Karpas-422 (cell line): ENCODE measurements around the gene ERICH3. TPM values are rescaled to one million over a fixed set of nuclear protein-coding genes. Genes with fewer than 3 reads are reported as not detected.

Experiments used
- DNase-seq: peaks from one replicate; pipeline ENCODE4 v3.0.0-alpha.2; 2015
- H2AFZ ChIP-seq: fragments of 200-600 bp; sonication (generic); 2 replicates; pipeline ENCODE4 v1.6.1; 2014; ENCODE audit warnings: antibody characterized with exemption, low read length, mixed read lengths
- H3K27ac ChIP-seq: fragments of 200-600 bp; sonication (generic); 2 replicates; pipeline ENCODE4 v1.5.1; 2014; ENCODE audit warnings: mild to moderate bottlenecking, low read length, moderate library complexity
- H3K27me3 ChIP-seq: fragments of 200-600 bp; sonication (generic); 2 replicates; pipeline ENCODE4 v1.6.1; 2014; ENCODE audit warnings: low read length, mixed read lengths
- H3K36me3 ChIP-seq: fragments of 200-600 bp; sonication (generic); 2 replicates; pipeline ENCODE4 v1.6.1; 2014; ENCODE audit warnings: low read length, mixed read lengths; ENCODE audit not compliant: insufficient read depth
- H3K4me1 ChIP-seq: fragments of 200-600 bp; sonication (generic); 2 replicates; pipeline ENCODE4 v1.6.1; 2014; ENCODE audit warnings: mild to moderate bottlenecking, low read length, mixed read lengths
- H3K4me2 ChIP-seq: fragments of 200-600 bp; sonication (generic); 2 replicates; pipeline ENCODE4 v1.6.1; 2014; ENCODE audit warnings: low read length, low read depth, mild to moderate bottlenecking; ENCODE audit not compliant: poor library complexity, severe bottlenecking
- H3K4me3 ChIP-seq: fragments of 200-600 bp; sonication (generic); 2 replicates; pipeline ENCODE4 v1.5.1; 2014; ENCODE audit warnings: mild to moderate bottlenecking, antibody characterized with exemption, low read length, mixed read lengths
- H3K79me2 ChIP-seq: fragments of 200-600 bp; sonication (generic); 2 replicates; pipeline ENCODE4 v1.6.1; 2014; ENCODE audit warnings: mild to moderate bottlenecking, low read length, mixed read lengths
- H3K9ac ChIP-seq: fragments of 200-600 bp; sonication (generic); 2 replicates; pipeline ENCODE4 v1.6.0; 2014; ENCODE audit warnings: low read length
- H3K9me2 ChIP-seq: fragments of 200-600 bp; sonication (generic), shearing (Covaris generic); replicated peaks from 2 replicates; pipeline ENCODE4 v1.6.0; 2014; ENCODE audit warnings: mild to moderate bottlenecking, low read length, moderate library complexity; ENCODE audit not compliant: insufficient read depth
- H3K9me3 ChIP-seq: fragments of 300-700, 200-600 bp; sonication (generic); 2 replicates; pipeline ENCODE4 v1.6.1; 2014; ENCODE audit warnings: low read length, mixed read lengths
- H4K20me1 ChIP-seq: fragments of 200-600 bp; sonication (generic); 2 replicates; pipeline ENCODE4 v1.6.1; 2014; ENCODE audit warnings: mild to moderate bottlenecking, antibody characterized with exemption, low read length, low read depth; ENCODE audit not compliant: insufficient read depth
- total RNA-seq: library from RNA; depleted of rRNA; stranded (reverse); fragments of >200 nt; shearing (Covaris generic); gene quantifications from 2 replicates; pipeline ENCODE4 v1.2.3, GENCODE V29; 2014; ENCODE audit warnings: low replicate concordance

Gene ERICH3
- total RNA-seq, 1 experiment from 2014 or later, result not detected

GRCh38 chr1:74579425-74579824 lies 94.2 kb downstream of the ERICH3 start:
- H3K27ac ChIP-seq, result no peak overlapping the region
- H3K9me2 ChIP-seq, result no peaks in the 10 kb centered on the region
- no peaks in the 10 kb centered on the region for H3K4me1 ChIP-seq
- H4K20me1 ChIP-seq, result no peaks in the 10 kb centered on the region
- H3K27me3 ChIP-seq, result no peaks in the 10 kb centered on the region
- H3K4me2 ChIP-seq, result peak overlapping the region; percentile 45
- H3K4me3 ChIP-seq, result peak overlapping the region; percentile 18; the same call in 1 of the 2 replicates
- H3K9ac ChIP-seq, result no peak overlapping the region
- H3K36me3 ChIP-seq, result no peaks in the 10 kb centered on the region
- H2AFZ ChIP-seq, result peak overlapping the region; percentile 30; the same call in 1 of the 2 replicates
- no peak for DNase-seq
- H3K9me3 ChIP-seq, result no peaks in the 10 kb centered on the region
- no peaks in the 10 kb centered on the region for H3K79me2 ChIP-seq

DNA sequence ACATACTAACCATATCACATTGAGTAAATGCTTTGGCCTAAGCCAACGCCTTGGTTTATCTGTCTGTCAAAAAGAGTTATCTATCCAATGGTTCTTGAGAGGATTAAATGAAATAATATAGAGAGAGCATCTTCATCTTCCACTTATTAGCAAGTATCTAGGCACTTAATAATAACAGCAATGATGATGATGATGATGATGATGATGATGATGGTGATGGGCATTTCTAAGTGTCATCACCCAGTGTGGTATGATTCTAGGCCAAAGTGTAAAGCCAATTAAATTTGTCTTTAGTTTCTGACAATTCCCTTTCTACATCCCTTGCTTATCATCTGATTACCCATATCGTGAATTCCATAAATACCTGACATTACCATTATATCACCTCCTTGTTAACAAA lies 95.5 kb downstream of the ERICH3 start:
- DNase-seq, result no peak
- H3K9me3 ChIP-seq, result no peaks in the 10 kb centered on the region

DNA sequence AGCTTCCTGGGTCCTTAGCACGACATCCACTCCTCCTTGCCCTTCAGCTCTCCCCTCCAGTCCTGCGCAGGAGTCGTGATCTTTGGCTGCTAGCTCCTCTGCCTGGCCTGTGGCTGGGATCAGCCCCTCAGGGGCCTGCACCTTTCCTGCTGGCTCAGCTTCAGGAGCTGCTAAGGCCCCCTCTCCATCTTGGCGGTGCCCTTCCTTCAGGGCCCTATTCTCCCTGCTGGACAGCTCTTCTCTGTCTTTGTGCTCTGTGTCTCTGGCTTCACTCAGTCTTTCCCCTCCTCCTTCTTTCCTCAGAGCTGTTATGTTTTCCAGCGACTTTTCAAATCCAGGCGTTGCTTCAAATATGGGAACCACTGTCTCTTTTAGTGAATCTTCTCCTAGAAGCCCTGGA lies 101.7 kb downstream of the ERICH3 start:
- Histone ChIP-seq H3K9me3 (no peaks in the 10 kb centered on the region), H3K9me2 (no peaks in the 10 kb centered on the region), H3K4me1 (no peaks in the 10 kb centered on the region), H3K9ac (no peak overlapping the region), H3K4me2 (no peak overlapping the region), H3K27ac (no peak overlapping the region), H3K36me3 (no peaks in the 10 kb centered on the region), H3K79me2 (no peaks in the 10 kb centered on the region), H3K27me3 (no peaks in the 10 kb centered on the region), H2AFZ (no peak overlapping the region), H3K4me3 (no peak overlapping the region), H4K20me1 (no peaks in the 10 kb centered on the region)
- no peak for DNase-seq

More for the DNA sequence above, 95.5 kb downstream of the ERICH3 start:
- Histone ChIP-seq H3K36me3 (no peaks in the 10 kb centered on the region), H3K27ac (no peak overlapping the region), H3K4me1 (no peaks in the 10 kb centered on the region), H3K9ac (no peak overlapping the region), H4K20me1 (no peaks in the 10 kb centered on the region), H3K4me2 (no peak overlapping the region), H3K27me3 (no peaks in the 10 kb centered on the region), H2AFZ (no peak overlapping the region), H3K4me3 (no peak overlapping the region), H3K79me2 (no peaks in the 10 kb centered on the region), H3K9me2 (no peaks in the 10 kb centered on the region)

GRCh38 chr1:74571493-74571800 lies 102.1 kb downstream of the ERICH3 start:
- no peak overlapping the region for H3K4me3 ChIP-seq
- H3K27me3 ChIP-seq, result no peaks in the 10 kb centered on the region
- no peak overlapping the region for H3K27ac ChIP-seq
- H3K9me2 ChIP-seq, result no peaks in the 10 kb centered on the region
- H3K4me2 ChIP-seq, result no peak overlapping the region
- H3K9me3 ChIP-seq, result no peaks in the 10 kb centered on the region
- H3K79me2 ChIP-seq, result no peaks in the 10 kb centered on the region
- H2AFZ ChIP-seq, result no peak overlapping the region
- H3K9ac ChIP-seq, result no peak overlapping the region
- DNase-seq, result no peak
- H4K20me1 ChIP-seq, result no peaks in the 10 kb centered on the region
- no peaks in the 10 kb centered on the region for H3K4me1 ChIP-seq
- H3K36me3 ChIP-seq, result no peaks in the 10 kb centered on the region

- Histone ChIP-seq H3K36me3 (no peaks in the 10 kb centered on the region), H3K27ac (no peak overlapping the region), H3K9ac (no peak overlapping the region), H3K4me2 (no peak overlapping the region), H3K9me3 (no peaks in the 10 kb centered on the region), H2AFZ (no peak overlapping the region), H3K27me3 (no peaks in the 10 kb centered on the region), H3K79me2 (no peaks in the 10 kb centered on the region), H4K20me1 (no peaks in the 10 kb centered on the region), H3K4me3 (no peak overlapping the region), H3K9me2 (no peaks in the 10 kb centered on the region), H3K4me1 (no peaks in the 10 kb centered on the region)
- DNase-seq, result no peak
Observed at GRCh38 chr1:74570797-74571492, 102.6 kb downstream of the ERICH3 start.

DNA sequence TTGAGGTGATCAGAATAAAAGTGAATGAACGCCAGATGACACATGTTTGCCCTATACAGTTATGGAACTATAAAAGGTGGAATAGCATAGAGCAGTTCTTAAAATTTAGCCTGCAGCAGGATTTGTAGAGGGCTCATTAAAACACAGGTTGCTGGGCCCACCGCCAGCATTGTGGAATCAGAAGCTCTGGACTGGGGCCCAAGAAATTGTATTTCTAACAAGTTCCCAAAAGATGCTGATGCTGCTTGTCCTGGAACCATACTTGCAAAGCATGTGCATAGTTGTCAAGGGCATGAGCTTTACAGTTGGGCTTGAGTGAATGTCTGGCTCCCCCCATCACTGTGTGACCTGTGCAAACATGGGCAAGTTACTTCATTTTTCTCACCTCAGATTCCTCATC lies 123.7 kb downstream of the ERICH3 start:
- Histone ChIP-seq H2AFZ (no peak overlapping the region), H3K9me3 (no peaks in the 10 kb centered on the region), H3K27me3 (no peaks in the 10 kb centered on the region), H3K9ac (no peak overlapping the region), H3K4me1 (peaks cover 43% of the 10 kb centered on the region), H3K4me3 (no peak overlapping the region), H3K9me2 (no peaks in the 10 kb centered on the region), H4K20me1 (no peaks in the 10 kb centered on the region), H3K27ac (peak overlapping the region; percentile 73; the same call in 1 of the 2 replicates), H3K36me3 (no peaks in the 10 kb centered on the region), H3K79me2 (no peaks in the 10 kb centered on the region), H3K4me2 (peak overlapping the region; percentile 53)
- DNase-seq, result peak; percentile 61

DNA sequence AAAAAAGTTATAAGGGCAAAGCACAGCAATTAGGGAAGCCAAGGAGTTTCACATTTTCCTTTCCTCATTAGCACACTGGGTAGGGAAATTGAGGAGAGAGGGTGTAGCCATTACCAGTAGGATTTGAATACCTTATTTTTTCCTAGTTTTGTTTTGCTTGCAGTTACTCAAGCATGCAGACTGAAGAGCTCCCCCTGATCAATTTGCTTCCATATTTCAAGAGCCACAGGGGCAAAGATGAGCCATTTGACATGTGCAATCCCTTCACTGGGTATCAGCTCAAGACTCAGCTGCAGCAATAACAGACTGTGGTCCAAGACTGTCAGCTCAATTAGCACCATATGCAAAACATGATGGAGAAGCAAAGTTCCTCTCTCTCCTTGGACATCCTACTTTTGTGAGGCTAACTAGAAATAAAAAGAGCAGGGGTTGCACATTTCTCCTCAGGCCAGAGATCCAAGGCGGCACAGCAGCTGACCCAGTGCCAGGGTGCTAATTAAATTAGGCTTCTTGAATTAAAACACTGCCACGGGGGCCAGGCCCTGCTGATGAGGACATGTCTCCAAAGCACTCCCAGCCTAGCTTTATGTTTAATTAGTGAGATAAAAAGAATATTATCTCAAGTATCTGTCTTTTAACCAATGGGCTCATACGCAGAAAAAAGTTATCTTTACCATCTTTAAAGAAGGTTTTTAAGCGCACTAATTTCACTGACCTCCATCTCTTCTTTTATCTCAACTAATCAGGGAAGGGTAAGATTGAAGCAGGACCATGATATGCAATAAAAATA lies 124.4 kb downstream of the ERICH3 start:
- peak overlapping the region; percentile 53 for H3K4me2 ChIP-seq
- peaks cover 43% of the 10 kb centered on the region for H3K4me1 ChIP-seq
- H3K27ac ChIP-seq, result peak overlapping the region; percentile 73
- peak; percentile 82 for DNase-seq
- no peak overlapping the region for H3K4me3 ChIP-seq
- H3K36me3 ChIP-seq, result no peaks in the 10 kb centered on the region
- no peak overlapping the region for H2AFZ ChIP-seq
- H3K27me3 ChIP-seq, result no peaks in the 10 kb centered on the region
- H3K79me2 ChIP-seq, result no peaks in the 10 kb centered on the region
- H3K9me3 ChIP-seq, result no peaks in the 10 kb centered on the region
- no peaks in the 10 kb centered on the region for H3K9me2 ChIP-seq
- H3K9ac ChIP-seq, result peak overlapping the region; percentile 4; the same call in 1 of the 2 replicates
- H4K20me1 ChIP-seq, result no peaks in the 10 kb centered on the region

DNA sequence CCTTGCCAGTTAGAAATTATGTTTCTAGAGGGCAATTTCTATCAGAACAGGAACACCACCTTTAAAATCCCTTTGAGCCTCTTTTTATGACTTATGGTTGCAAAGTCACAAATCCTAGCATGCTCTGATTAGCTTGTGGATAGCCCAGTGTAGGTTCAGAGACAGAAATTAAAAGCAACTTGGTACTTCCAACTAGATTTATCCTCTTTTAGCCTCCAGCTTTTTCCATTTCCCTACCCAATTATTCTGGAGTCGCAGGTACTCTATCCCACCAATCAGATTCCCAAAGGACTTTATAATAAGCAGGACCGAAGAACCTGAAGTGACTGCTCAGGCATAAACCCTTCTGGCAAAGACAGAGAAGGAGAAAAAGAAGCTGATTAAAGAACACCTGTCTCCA lies 127.8 kb downstream of the ERICH3 start:
- H3K27me3 ChIP-seq, result no peaks in the 10 kb centered on the region
- H3K27ac ChIP-seq, result no peak overlapping the region

More for the DNA sequence above, 127.8 kb downstream of the ERICH3 start:
- Histone ChIP-seq H3K36me3 (no peaks in the 10 kb centered on the region), H3K4me2 (no peak overlapping the region), H3K9me3 (no peaks in the 10 kb centered on the region), H2AFZ (no peak overlapping the region), H3K9ac (no peak overlapping the region), H4K20me1 (no peaks in the 10 kb centered on the region), H3K79me2 (no peaks in the 10 kb centered on the region), H3K4me1 (peaks cover 58% of the 10 kb centered on the region), H3K4me3 (no peak overlapping the region), H3K9me2 (no peaks in the 10 kb centered on the region)
- DNase-seq, result no peak
